ENCODE results near the gene PGBD2. TPM values are rescaled to one million over a fixed set of nuclear protein-coding genes. Genes with fewer than 3 reads are reported as not detected.

The PGBD2 gene
- total and polyA plus RNA-seq, 2 of the 13 experiments (the other 11 are each of a cell fraction or from before 2014, with no cell fraction given): 6.0 to 7.4 TPM

DNA sequence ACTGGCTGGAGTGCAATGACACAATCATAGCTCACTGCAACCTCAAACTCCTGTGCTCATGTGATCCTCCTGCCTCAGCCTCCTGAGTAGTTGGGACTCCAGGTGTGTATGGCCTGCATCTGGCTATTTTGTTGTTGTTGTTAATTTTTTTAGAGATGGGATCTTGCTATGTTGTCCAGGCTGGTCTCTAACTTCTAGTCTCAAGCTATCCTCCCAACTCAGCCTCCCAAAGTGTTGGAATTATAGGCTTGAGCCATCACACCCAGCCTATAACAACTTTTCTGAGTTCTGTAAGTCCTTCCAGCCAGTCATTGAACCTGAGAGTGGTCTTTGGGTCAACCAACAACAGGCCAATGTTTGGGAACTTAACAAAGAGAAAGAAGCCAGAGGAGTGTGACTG, 11.2 kb upstream of the PGBD2 start:
- Histone ChIP-seq H4K20me1 (ENCODE audit: insufficient read depth, low read length) (no peaks in the 10 kb centered on the region), H3K36me3 (replicated peaks in 1 of 2; ENCODE audit: control insufficient read depth in 1 of 2, insufficient read depth in 2 of 2, low read length in 2 of 2) (no peaks in the 10 kb centered on the region), H3K27me3 (ENCODE audit: control insufficient read depth in 1 of 2, insufficient read depth in 2 of 2, low read length in 2 of 2) (peaks cover 0 to 6% of the 10 kb centered on the region in 2 experiments; a peak in 3 of 5 replicates), H3K9me3 (ENCODE audit: low read length) (no peaks in the 10 kb centered on the region), H3K4me1 (ENCODE audit: insufficient read depth, low read length) (peaks cover 8% of the 10 kb centered on the region; the same call in 1 of the 2 replicates), H2AFZ (ENCODE audit: low read length) (no peak overlapping the region), H3K9ac (ENCODE audit: insufficient read depth, low read depth, low read length) (no peak overlapping the region), H3K4me2 (ENCODE audit: low read depth, low read length) (no peak overlapping the region), H3K27ac (ENCODE audit: extremely low read length, insufficient read depth, low read length) (no peak overlapping the region), H3K4me3 (replicated peaks in 1 of 3; ENCODE audit: insufficient read depth in 1 of 3, low read depth in 2 of 3, low read length in 3 of 3) (no peak overlapping the region), H3K79me2 (ENCODE audit: insufficient read depth, low read length) (no peaks in the 10 kb centered on the region)
- intact Hi-C loops (cut with micrococcal nuclease; ENCODE audit: unreplicated experiment) (no loop called here), in situ Hi-C loops (cut with HindIII; ENCODE audit: extremely low pct_ligation_motif_present, low pct_unique_long_range_greater_than_20kb) (no loop called here)
- ATAC-seq (no peak), DNase-seq (ENCODE audit: low spot score) (no peak), FAIRE-seq (no peak)
- TF ChIP-seq POGZ (CRISPR knock-in tag; IDR thresholded peaks at IDR 0.05): no peak
- BruUV-seq (replicated peaks): no TSS peak
- ChIA-PET CTCF (ENCODE audit: low intra/inter-chr PET ratio, low total read pairs) (no interaction called here), POLR2A (no interaction called here)

DNA sequence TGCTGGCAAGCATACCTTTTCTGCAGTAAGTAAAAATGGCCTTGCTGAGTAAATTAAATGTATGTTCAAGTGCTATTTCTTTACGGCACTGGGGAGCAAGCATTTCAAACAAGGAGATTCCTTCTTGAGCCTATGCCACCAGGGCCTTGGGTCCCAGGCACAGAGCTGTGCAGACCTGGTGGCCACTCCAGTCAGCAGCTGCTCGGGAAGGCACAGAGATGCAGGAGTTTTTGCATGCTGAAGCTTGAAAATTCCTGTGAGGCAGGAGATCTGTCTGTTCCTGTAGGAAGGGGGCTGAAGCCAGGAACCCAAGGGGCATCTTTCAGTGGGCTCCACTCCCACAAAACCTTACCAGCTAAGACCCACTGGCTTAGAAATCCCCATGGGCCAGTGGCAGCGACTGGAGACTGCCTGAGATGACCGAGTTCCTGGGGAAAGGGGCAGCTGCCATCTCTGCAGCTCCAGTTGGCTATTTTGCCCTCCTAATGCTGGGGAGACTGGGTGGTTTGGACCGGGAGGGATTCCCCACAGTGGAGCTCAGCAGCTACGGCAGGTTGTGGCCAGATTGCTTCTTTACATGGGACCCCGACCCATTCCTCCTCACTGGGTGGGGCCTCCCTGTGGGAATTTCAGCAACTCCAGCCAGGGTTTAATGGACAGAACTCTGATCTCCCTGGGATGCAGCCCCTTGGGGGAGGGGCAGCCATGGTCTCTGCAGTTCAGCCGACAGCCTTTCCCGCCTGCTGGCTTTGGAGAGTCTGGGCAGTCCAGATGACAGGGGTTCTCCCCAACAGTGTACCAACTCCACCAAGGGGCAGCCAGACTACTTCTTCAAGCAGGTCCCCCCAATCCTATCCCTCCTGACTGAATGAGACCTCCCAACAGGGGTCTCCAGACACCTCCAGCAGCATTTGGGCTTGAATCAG, 8.4 kb upstream of the PGBD2 start:
- ChIA-PET CTCF (ENCODE audit: low intra/inter-chr PET ratio, low total read pairs) (no interaction called here), POLR2A (no interaction called here)
- Histone ChIP-seq H3K27me3 (ENCODE audit: control insufficient read depth in 1 of 2, insufficient read depth in 2 of 2, low read length in 2 of 2) (peaks cover 0 to 6% of the 10 kb centered on the region in 2 experiments; a peak in 2 of 5 replicates), H3K4me1 (ENCODE audit: insufficient read depth, low read length) (peaks cover 8% of the 10 kb centered on the region; the same call in 1 of the 2 replicates), H3K9me3 (ENCODE audit: low read length) (no peaks in the 10 kb centered on the region), H3K4me2 (ENCODE audit: low read depth, low read length) (peak overlapping the region; percentile 46), H3K4me3 (replicated peaks in 1 of 3; ENCODE audit: insufficient read depth in 1 of 3, low read depth in 2 of 3, low read length in 3 of 3) (no peak overlapping the region; a peak in 2 of 6 replicates), H3K79me2 (ENCODE audit: insufficient read depth, low read length) (no peaks in the 10 kb centered on the region), H4K20me1 (ENCODE audit: insufficient read depth, low read length) (no peaks in the 10 kb centered on the region), H3K36me3 (replicated peaks in 1 of 2; ENCODE audit: control insufficient read depth in 1 of 2, insufficient read depth in 2 of 2, low read length in 2 of 2) (no peaks in the 10 kb centered on the region), H3K27ac (ENCODE audit: extremely low read length, insufficient read depth, low read length) (no peak overlapping the region), H2AFZ (ENCODE audit: low read length) (no peak overlapping the region), H3K9ac (ENCODE audit: insufficient read depth, low read depth, low read length) (no peak overlapping the region)
- intact Hi-C loops (cut with micrococcal nuclease; ENCODE audit: unreplicated experiment) (no loop called here), in situ Hi-C loops (cut with HindIII; ENCODE audit: extremely low pct_ligation_motif_present, low pct_unique_long_range_greater_than_20kb) (no loop called here)
- DNase-seq (ENCODE audit: low spot score) (no peak), FAIRE-seq (no peak), ATAC-seq (peak; percentile 86)
- 17% methylated on average over 3 of the region's 9 CpGs for WGBS (ENCODE audit: low lambda C conversion rate)
- TF ChIP-seq, protein P1, sequence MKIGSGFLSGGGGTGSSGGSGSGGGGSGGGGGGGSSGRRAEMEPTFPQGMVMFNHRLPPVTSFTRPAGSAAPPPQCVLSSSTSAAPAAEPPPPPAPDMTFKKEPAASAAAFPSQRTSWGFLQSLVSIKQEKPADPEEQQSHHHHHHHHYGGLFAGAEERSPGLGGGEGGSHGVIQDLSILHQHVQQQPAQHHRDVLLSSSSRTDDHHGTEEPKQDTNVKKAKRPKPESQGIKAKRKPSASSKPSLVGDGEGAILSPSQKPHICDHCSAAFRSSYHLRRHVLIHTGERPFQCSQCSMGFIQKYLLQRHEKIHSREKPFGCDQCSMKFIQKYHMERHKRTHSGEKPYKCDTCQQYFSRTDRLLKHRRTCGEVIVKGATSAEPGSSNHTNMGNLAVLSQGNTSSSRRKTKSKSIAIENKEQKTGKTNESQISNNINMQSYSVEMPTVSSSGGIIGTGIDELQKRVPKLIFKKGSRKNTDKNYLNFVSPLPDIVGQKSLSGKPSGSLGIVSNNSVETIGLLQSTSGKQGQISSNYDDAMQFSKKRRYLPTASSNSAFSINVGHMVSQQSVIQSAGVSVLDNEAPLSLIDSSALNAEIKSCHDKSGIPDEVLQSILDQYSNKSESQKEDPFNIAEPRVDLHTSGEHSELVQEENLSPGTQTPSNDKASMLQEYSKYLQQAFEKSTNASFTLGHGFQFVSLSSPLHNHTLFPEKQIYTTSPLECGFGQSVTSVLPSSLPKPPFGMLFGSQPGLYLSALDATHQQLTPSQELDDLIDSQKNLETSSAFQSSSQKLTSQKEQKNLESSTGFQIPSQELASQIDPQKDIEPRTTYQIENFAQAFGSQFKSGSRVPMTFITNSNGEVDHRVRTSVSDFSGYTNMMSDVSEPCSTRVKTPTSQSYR (CRISPR knock-in tag; IDR thresholded peaks at IDR 0.05; ENCODE audit: borderline replicate concordance): peak; percentile 28; the same call in 1 of the 2 replicates
- no peak for TF ChIP-seq XRCC5 (optimal IDR thresholded peaks at IDR 0.05; ENCODE audit: low read length)
- no TSS peak for BruUV-seq (replicated peaks)

Measured in HepG2 (cell line).